Breast epithelium (tissue), 4 donors: ENCODE data around the gene TEPSIN. TPM values are rescaled to one million over a fixed set of nuclear protein-coding genes. Genes with fewer than 3 reads are reported as not detected.

Experiments used
- DNase-seq, 2 donors: peaks; one replicate each; pipeline ENCODE4 v3.0.0-alpha.2; 2019; ENCODE audit warnings: low spot score in 2 of 2
- H3K27ac ChIP-seq, 2 donors: fragments of 200-600 bp; sonication (generic) in 1 of 2; one replicate each; pipeline ENCODE4 v1.5.1; 2016 to 2019; ENCODE audit warnings: mild to moderate bottlenecking in 1 of 2
- H3K27me3 ChIP-seq, 2 donors: fragments of 200-600 bp; sonication (generic) in 1 of 2; one replicate each; pipeline versions ENCODE4 v1.5.1 to v1.6.0; 2017 to 2019; ENCODE audit warnings: control low read depth in 1 of 2, mild to moderate bottlenecking in 1 of 2
- H3K36me3 ChIP-seq: fragments of 200-600 bp; one replicate; pipeline ENCODE4 v1.5.1; 2019
- H3K4me1 ChIP-seq, 2 donors: fragments of 200-600 bp; sonication (generic); one replicate each; pipeline ENCODE4 v1.5.1; 2016 to 2019; ENCODE audit warnings: control low read depth in 1 of 2
- H3K4me3 ChIP-seq, 3 donors: fragments of 200-600 bp; sonication (generic); 1 replicate in 2 of 3; 2 replicates in 1 of 3; pipeline ENCODE4 v1.5.1; 2016 to 2019; ENCODE audit warnings: mild to moderate bottlenecking in 3 of 3, moderate library complexity in 2 of 3
- H3K9me3 ChIP-seq, 2 donors: fragments of 200-600 bp; sonication (generic) in 1 of 2; one replicate each; pipeline ENCODE4 v1.5.1; 2016 to 2019; ENCODE audit warnings: control low read depth in 1 of 2
- CTCF ChIP-seq, 3 donors: fragments of 450-650 bp; IDR thresholded peaks; one replicate each; pipeline ENCODE4 v1.5.1; 2016 to 2017; ENCODE audit warnings: antibody characterized with exemption in 3 of 3, mild to moderate bottlenecking in 3 of 3, moderate library complexity in 3 of 3
- POLR2A ChIP-seq: fragments of 450-650 bp; IDR thresholded peaks from one replicate; pipeline ENCODE4 v1.6.1; 2016; ENCODE audit warnings: antibody characterized with exemption, mild to moderate bottlenecking, moderate library complexity
- POLR2AphosphoS5 ChIP-seq, 3 donors: sonication (generic); formaldehyde crosslinking; IDR thresholded peaks; one replicate each; pipeline ENCODE4 v1.6.1; 2017; ENCODE audit warnings: antibody characterized with exemption in 3 of 3
- intact Hi-C: fragments of 100-400 bp; cut with DNase I; formaldehyde crosslinking; loops from one replicate; pipeline ENCODE4 v1.15.1; 2023; ENCODE audit warnings: low total_unique reads
- total RNA-seq, 3 donors: library from RNA; depleted of rRNA; stranded (reverse); fragments of >200 nt; gene quantifications; one replicate each; pipeline ENCODE4 v1.1.0, GENCODE V29; 2016

The TEPSIN gene
- total RNA-seq, 3 donors from 2014 or later = 33.9 to 54.3 (median 36.4) TPM

- DNase-seq = no peak
- Histone ChIP-seq H3K36me3 (no peaks in the 10 kb centered on the region), H3K4me3 (no peak overlapping the region), H3K27me3 (no peaks in the 10 kb centered on the region), H3K9me3 (no peaks in the 10 kb centered on the region), H3K27ac (no peak overlapping the region), H3K4me1 (peaks cover 0 to 15% of the 10 kb centered on the region in 2 donors)
- TF ChIP-seq POLR2AphosphoS5 (IDR thresholded peaks at IDR 0.05) = no peak
- no peak for TF ChIP-seq CTCF (IDR thresholded peaks at IDR 0.05)
- TF ChIP-seq POLR2A = no peak
- intact Hi-C loops = no loop called here
Measured at GRCh38 chr17:81234506-81234855, 4.4 kb downstream of the TEPSIN start.

- H3K36me3 ChIP-seq = no peaks in the 10 kb centered on the region
Measured at GRCh38 chr17:81233811-81234505, 4.9 kb downstream of the TEPSIN start.

DNA sequence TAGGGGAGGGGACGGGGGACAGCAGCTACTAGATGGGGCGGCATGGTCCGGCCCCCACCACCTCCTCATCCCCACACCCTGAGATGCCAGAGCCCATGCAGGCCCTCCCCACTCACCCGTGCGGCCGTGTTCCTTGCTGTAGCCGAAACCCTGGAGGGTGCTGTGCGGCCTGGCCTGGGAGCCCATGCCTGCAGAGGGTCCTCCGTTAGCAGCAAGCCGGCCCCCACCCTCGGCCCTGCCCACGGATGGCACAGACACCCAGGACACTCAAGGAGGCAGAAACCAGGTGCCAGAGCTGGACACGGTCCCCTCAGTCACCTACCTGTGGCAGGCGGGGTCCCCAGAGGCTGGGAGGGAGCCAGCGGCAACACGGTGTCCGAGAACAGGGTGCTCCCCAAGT lies 5.5 kb downstream of the TEPSIN start:
- H3K4me1 ChIP-seq = peaks cover 0 to 15% of the 10 kb centered on the region in 2 donors
- H3K27ac ChIP-seq = no peak overlapping the region
- TF ChIP-seq POLR2AphosphoS5 (IDR thresholded peaks at IDR 0.05) (no peak), CTCF (IDR thresholded peaks at IDR 0.05) (no peak), POLR2A (no peak)
- intact Hi-C loops = no loop called here
- DNase-seq = no peak
- H3K9me3 ChIP-seq = no peaks in the 10 kb centered on the region
- H3K4me3 ChIP-seq = no peak overlapping the region
- no peaks in the 10 kb centered on the region for H3K27me3 ChIP-seq
- H3K36me3 ChIP-seq = no peaks in the 10 kb centered on the region

More at GRCh38 chr17:81233811-81234505, 4.9 kb downstream of the TEPSIN start:
- Histone ChIP-seq H3K4me3 (no peak overlapping the region), H3K27ac (no peak overlapping the region), H3K4me1 (peaks cover 0 to 15% of the 10 kb centered on the region in 2 donors), H3K27me3 (no peaks in the 10 kb centered on the region), H3K9me3 (no peaks in the 10 kb centered on the region)
- TF ChIP-seq CTCF (IDR thresholded peaks at IDR 0.05) (no peak), POLR2A (no peak), POLR2AphosphoS5 (IDR thresholded peaks at IDR 0.05) (no peak)
- intact Hi-C loops = no loop called here
- DNase-seq = no peak

- Histone ChIP-seq H3K27me3 (no peaks in the 10 kb centered on the region), H3K4me3 (no peak overlapping the region), H3K36me3 (no peaks in the 10 kb centered on the region), H3K9me3 (no peaks in the 10 kb centered on the region), H3K27ac (no peak overlapping the region), H3K4me1 (peaks cover 0 to 10% of the 10 kb centered on the region in 2 donors)
- no peak for DNase-seq
- intact Hi-C loops = no loop called here
- TF ChIP-seq POLR2A = no peak
- no peak for TF ChIP-seq POLR2AphosphoS5 (IDR thresholded peaks at IDR 0.05)
- no peak for TF ChIP-seq CTCF (IDR thresholded peaks at IDR 0.05)
Measured at GRCh38 chr17:81232616-81233241, 6.1 kb downstream of the TEPSIN start.
